ENCODE measurements around the gene OR52J3. TPM values are rescaled to one million over a fixed set of nuclear protein-coding genes. Genes with fewer than 3 reads are reported as not detected.

The OR52J3 gene
- total and polyA plus RNA-seq, 4 donors, result not detected

DNA sequence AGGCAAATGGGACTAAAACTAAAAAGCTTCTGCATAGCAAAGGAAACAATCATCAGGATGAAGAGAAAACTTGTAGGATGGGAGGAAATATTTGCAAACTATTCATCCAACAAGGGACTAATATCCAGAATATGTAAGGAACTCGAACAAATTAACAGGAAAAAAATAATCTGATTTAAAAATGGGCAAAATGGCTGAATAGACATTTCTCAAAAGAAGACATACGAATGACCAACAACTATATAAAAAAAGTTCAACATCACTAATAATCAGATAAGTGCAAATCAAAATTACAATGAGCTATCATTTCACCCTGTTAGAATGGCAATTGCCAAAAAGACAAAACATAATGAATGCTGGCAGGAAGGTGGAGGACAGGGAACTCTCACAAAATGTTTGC lies 35.1 kb downstream of the OR52J3 start:
- H3K4me1 ChIP-seq (ENCODE audit: control insufficient read depth in 1 of 2, insufficient read depth in 2 of 2, low read length in 2 of 2), result no peaks in the 10 kb centered on the region
- intact Hi-C loops (cut with DNase I), result no loop called here
- H3K36me3 ChIP-seq (ENCODE audit: control insufficient read depth in 1 of 2, insufficient read depth in 2 of 2, low read length in 1 of 2), result no peaks in the 10 kb centered on the region
- no peak for ATAC-seq (ENCODE audit: low FRiP score)
- no peak for DNase-seq
- WGBS, 2 donors, result 63 to 67% methylated on average over 2 of the region's 2 CpGs
- no peaks in the 10 kb centered on the region for H3K9me3 ChIP-seq (ENCODE audit: control insufficient read depth, low read length)
- H3K4me3 ChIP-seq (ENCODE audit: low read length in 2 of 2), result no peak overlapping the region
- no peak overlapping the region for H3K27ac ChIP-seq (ENCODE audit: low read depth in 1 of 2, low read length in 2 of 2)
- no peaks in the 10 kb centered on the region for H3K27me3 ChIP-seq (ENCODE audit: control insufficient read depth in 1 of 2, insufficient read depth in 2 of 2, low read length in 1 of 2)

DNA sequence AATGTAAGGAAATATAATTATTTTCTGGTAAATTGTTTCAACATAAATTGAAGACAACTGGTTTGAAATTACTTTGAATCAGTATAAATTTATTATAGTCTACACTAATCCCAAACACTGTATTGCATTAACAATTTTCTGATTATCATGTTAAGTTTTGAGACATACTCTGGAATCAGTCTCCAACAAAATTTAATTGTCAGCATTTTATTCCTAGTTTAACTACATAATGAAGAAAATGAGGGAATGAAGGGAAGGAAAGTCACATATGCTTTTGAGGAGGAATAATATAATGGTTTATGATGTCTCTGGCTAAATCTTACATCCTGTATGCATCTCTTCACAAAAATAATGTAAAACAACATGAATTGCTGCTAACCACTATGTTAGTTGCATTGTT lies 37.3 kb downstream of the OR52J3 start:
- Histone ChIP-seq H3K27ac (ENCODE audit: low read depth in 1 of 2, low read length in 2 of 2) (no peak overlapping the region), H3K9me3 (ENCODE audit: control insufficient read depth, low read length) (no peaks in the 10 kb centered on the region), H3K27me3 (ENCODE audit: control insufficient read depth in 1 of 2, insufficient read depth in 2 of 2, low read length in 1 of 2) (no peaks in the 10 kb centered on the region), H3K4me3 (ENCODE audit: low read length in 2 of 2) (no peak overlapping the region), H3K36me3 (ENCODE audit: control insufficient read depth in 1 of 2, insufficient read depth in 2 of 2, low read length in 1 of 2) (no peaks in the 10 kb centered on the region), H3K4me1 (ENCODE audit: control insufficient read depth in 1 of 2, insufficient read depth in 2 of 2, low read length in 2 of 2) (no peaks in the 10 kb centered on the region)
- intact Hi-C loops (cut with DNase I), result no loop called here
- ATAC-seq (ENCODE audit: low FRiP score) (no peak), DNase-seq (no peak)

DNA sequence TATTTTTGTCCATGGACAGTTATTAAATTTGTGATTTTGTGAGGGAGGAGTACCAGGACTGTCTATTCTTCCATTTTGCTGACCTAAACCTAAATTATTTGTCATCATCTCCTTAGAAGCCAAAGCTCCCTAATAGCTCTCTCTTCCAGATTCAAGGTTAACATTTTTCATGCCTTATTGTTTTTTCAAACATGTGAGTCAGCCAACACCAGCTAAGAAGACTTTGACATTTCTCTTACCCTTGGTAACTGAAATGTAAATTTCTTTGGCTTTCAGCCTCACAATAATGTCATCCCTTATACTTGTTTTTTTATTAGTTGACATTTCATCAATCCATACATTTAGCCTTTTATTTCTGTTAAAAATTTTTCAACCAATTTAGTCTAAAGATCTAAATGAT lies 42.2 kb downstream of the OR52J3 start:
- no peaks in the 10 kb centered on the region for H3K27me3 ChIP-seq (ENCODE audit: control insufficient read depth in 1 of 2, insufficient read depth in 2 of 2, low read length in 1 of 2)
- no peaks in the 10 kb centered on the region for H3K9me3 ChIP-seq (ENCODE audit: control insufficient read depth, low read length)
- DNase-seq (no peak), ATAC-seq (ENCODE audit: low FRiP score) (no peak)
- no peaks in the 10 kb centered on the region for H3K4me1 ChIP-seq (ENCODE audit: control insufficient read depth in 1 of 2, insufficient read depth in 2 of 2, low read length in 2 of 2)
- intact Hi-C loops (cut with DNase I), result no loop called here
- no peak overlapping the region for H3K27ac ChIP-seq (ENCODE audit: low read depth in 1 of 2, low read length in 2 of 2)
- H3K4me3 ChIP-seq (ENCODE audit: low read length in 2 of 2), result no peak overlapping the region
- no peaks in the 10 kb centered on the region for H3K36me3 ChIP-seq (ENCODE audit: control insufficient read depth in 1 of 2, insufficient read depth in 2 of 2, low read length in 1 of 2)

DNA sequence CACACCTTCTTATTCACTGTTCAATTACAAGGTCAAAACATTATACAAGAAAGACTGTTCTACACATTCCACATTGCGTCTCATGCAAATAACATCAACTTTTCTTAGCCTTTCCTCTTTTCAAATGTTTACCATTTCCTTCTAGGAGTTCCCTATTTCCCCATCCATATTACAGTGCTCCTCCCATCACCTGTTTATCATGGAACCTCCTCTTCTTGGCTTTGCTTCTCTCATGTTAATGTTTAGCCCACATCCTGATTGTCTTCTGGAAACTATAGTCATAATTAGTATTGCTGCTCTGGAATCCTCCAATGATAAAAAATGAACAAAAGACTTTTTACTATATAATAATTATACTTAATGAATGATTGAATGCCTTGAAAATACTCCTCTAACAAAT lies 44.3 kb downstream of the OR52J3 start:
- no peaks in the 10 kb centered on the region for H3K36me3 ChIP-seq (ENCODE audit: control insufficient read depth in 1 of 2, insufficient read depth in 2 of 2, low read length in 1 of 2)
- WGBS, 2 donors, result 80 to 96% methylated on average over 1 of the region's 1 CpG
- no peaks in the 10 kb centered on the region for H3K9me3 ChIP-seq (ENCODE audit: control insufficient read depth, low read length)
- no peaks in the 10 kb centered on the region for H3K4me1 ChIP-seq (ENCODE audit: control insufficient read depth in 1 of 2, insufficient read depth in 2 of 2, low read length in 2 of 2)
- no peak overlapping the region for H3K27ac ChIP-seq (ENCODE audit: low read depth in 1 of 2, low read length in 2 of 2)
- intact Hi-C loops (cut with DNase I), result no loop called here
- DNase-seq (no peak), ATAC-seq (ENCODE audit: low FRiP score) (no peak)
- no peaks in the 10 kb centered on the region for H3K27me3 ChIP-seq (ENCODE audit: control insufficient read depth in 1 of 2, insufficient read depth in 2 of 2, low read length in 1 of 2)
- no peak overlapping the region for H3K4me3 ChIP-seq (ENCODE audit: low read length in 2 of 2)

DNA sequence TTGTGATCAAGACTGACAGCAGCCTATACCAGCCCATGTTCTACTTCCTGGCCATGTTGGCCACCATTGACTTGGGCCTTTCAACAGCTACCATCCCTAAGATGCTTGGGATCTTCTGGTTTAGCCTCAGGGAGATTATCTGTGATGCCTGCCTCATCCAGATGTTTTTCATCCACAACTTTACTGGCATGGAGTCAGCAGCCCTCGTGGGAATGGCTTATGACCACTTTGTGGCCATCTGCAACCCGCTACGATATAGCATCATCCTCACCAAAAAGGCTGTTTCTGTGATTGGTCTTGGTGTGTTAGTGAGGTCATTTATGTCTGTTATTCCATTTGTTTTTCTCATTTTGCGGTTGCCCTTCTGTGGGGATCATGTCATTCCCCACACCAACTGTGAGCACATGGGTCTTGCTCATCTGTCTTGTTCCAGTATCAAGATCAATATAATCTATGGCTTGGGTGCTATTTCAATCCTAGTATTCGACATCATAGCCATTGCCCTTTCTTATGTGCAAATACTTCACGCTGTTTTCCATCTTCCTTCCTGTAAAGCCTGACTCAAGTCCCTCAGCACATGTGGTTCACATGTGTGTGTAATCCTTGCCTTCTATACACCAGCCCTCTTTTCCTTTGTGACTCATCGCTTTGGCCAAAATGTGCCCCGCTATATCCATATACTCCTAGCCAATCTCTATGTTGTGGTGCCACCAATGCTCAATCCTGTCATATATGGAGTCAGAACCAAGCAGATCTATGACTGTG lies 46.7 kb downstream of the OR52J3 start:
- no peak for ATAC-seq (ENCODE audit: low FRiP score)
- no peak for DNase-seq
- Histone ChIP-seq H3K27me3 (ENCODE audit: control insufficient read depth in 1 of 2, insufficient read depth in 2 of 2, low read length in 1 of 2) (no peaks in the 10 kb centered on the region), H3K4me3 (ENCODE audit: low read length in 2 of 2) (no peak overlapping the region), H3K36me3 (ENCODE audit: control insufficient read depth in 1 of 2, insufficient read depth in 2 of 2, low read length in 1 of 2) (no peaks in the 10 kb centered on the region), H3K27ac (ENCODE audit: low read depth in 1 of 2, low read length in 2 of 2) (no peak overlapping the region), H3K9me3 (ENCODE audit: control insufficient read depth, low read length) (no peaks in the 10 kb centered on the region), H3K4me1 (ENCODE audit: control insufficient read depth in 1 of 2, insufficient read depth in 2 of 2, low read length in 2 of 2) (no peaks in the 10 kb centered on the region)
- 71 to 81% methylated on average over 8 of the region's 8 CpGs for WGBS, 2 donors
- intact Hi-C loops (cut with DNase I), result no loop called here

DNA sequence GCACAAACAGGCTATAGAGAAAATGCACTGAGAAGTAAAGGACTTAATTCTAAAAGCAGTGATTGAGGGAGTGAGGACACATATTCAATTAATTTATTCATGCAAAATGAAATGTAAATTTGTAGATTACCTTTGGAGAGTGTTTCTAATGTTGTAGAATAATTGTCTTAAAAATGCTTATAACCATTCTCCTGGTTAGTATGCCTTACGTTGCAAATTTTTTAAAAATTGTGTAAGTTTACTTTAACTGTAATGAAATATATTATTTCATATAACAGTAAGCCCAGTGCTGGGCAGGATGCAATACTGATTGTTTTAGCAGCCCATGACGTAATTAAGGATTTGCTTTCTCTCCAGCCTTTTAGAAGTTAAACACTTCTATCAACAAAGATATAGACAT lies 49.7 kb downstream of the OR52J3 start:
- no peaks in the 10 kb centered on the region for H3K9me3 ChIP-seq (ENCODE audit: control insufficient read depth, low read length)
- H3K27me3 ChIP-seq (ENCODE audit: control insufficient read depth in 1 of 2, insufficient read depth in 2 of 2, low read length in 1 of 2), result no peaks in the 10 kb centered on the region
- H3K4me3 ChIP-seq (ENCODE audit: low read length in 2 of 2), result no peak overlapping the region
- intact Hi-C loops (cut with DNase I), result no loop called here
- H3K27ac ChIP-seq (ENCODE audit: low read depth in 1 of 2, low read length in 2 of 2), result no peak overlapping the region
- ATAC-seq (ENCODE audit: low FRiP score) (no peak), DNase-seq (no peak)
- H3K36me3 ChIP-seq (ENCODE audit: control insufficient read depth in 1 of 2, insufficient read depth in 2 of 2, low read length in 1 of 2), result no peaks in the 10 kb centered on the region
- H3K4me1 ChIP-seq (ENCODE audit: control insufficient read depth in 1 of 2, insufficient read depth in 2 of 2, low read length in 2 of 2), result no peaks in the 10 kb centered on the region
- 62 to 68% methylated on average over 2 of the region's 2 CpGs for WGBS, 2 donors

Other genes with a start within 250 kb of the OR52J3 start
- not detected for gene OR52R1, start 242.1 kb upstream of the OR52J3 start, total RNA-seq
- not detected for gene OR52R1, start 242.1 kb upstream of the OR52J3 start, polyA plus RNA-seq
- gene OR51F2, start 225.2 kb upstream of the OR52J3 start, total RNA-seq, result not detected
- under 1 TPM in 1 of 2 donors, not detected in 1; 0.50 TPM for gene OR51F2, start 225.2 kb upstream of the OR52J3 start, polyA plus RNA-seq
- not detected for gene OR51S1, start 197.3 kb upstream of the OR52J3 start, total RNA-seq
- gene OR51S1, start 197.3 kb upstream of the OR52J3 start, polyA plus RNA-seq, result not detected
- gene OR51T1, start 164.6 kb upstream of the OR52J3 start, total RNA-seq, result not detected
- gene OR51T1, start 164.6 kb upstream of the OR52J3 start, polyA plus RNA-seq, result not detected
- not detected for gene OR51A7, start 142.7 kb upstream of the OR52J3 start, total RNA-seq
- not detected for gene OR51A7, start 142.7 kb upstream of the OR52J3 start, polyA plus RNA-seq
- not detected for gene OR51G2, start 127.2 kb upstream of the OR52J3 start, total RNA-seq
- gene OR51G2, start 127.2 kb upstream of the OR52J3 start, polyA plus RNA-seq, result not detected
- gene OR51G1, start 122.2 kb upstream of the OR52J3 start, total RNA-seq, result not detected
- not detected for gene OR51G1, start 122.2 kb upstream of the OR52J3 start, polyA plus RNA-seq
- not detected for gene OR51A4, start 98.9 kb upstream of the OR52J3 start, total RNA-seq
- not detected for gene OR51A4, start 98.9 kb upstream of the OR52J3 start, polyA plus RNA-seq
- gene OR51A2, start 90.8 kb upstream of the OR52J3 start, total RNA-seq, result not detected
- not detected for gene OR51A2, start 90.8 kb upstream of the OR52J3 start, polyA plus RNA-seq
- gene OR51L1, start 51.7 kb upstream of the OR52J3 start, total RNA-seq, result not detected
- gene OR51L1, start 51.7 kb upstream of the OR52J3 start, polyA plus RNA-seq, result not detected
- gene OR52E2, start 13.1 kb downstream of the OR52J3 start, total RNA-seq, result not detected
- gene OR52E2, start 13.1 kb downstream of the OR52J3 start, polyA plus RNA-seq, result not detected
- not detected for gene OR52E1, start 23.0 kb downstream of the OR52J3 start, total RNA-seq
- not detected for gene OR52E1, start 23.0 kb downstream of the OR52J3 start, polyA plus RNA-seq
- gene OR52A5, start 91.8 kb downstream of the OR52J3 start, total RNA-seq, result not detected
- not detected for gene OR52A5, start 91.8 kb downstream of the OR52J3 start, polyA plus RNA-seq
- gene OR52A1, start 108.2 kb downstream of the OR52J3 start, total RNA-seq, result not detected
- not detected for gene OR52A1, start 108.2 kb downstream of the OR52J3 start, polyA plus RNA-seq
- not detected for gene OR51V1, start 154.2 kb downstream of the OR52J3 start, total RNA-seq
- gene OR51V1, start 154.2 kb downstream of the OR52J3 start, polyA plus RNA-seq, result not detected
- 1,000 to 10,000 TPM in 1 of 2 donors, 100 to 1,000 TPM in 1; 649 to 2,087 TPM for gene HBB, start 180.5 kb downstream of the OR52J3 start, total RNA-seq
- gene HBB, start 180.5 kb downstream of the OR52J3 start, polyA plus RNA-seq, result 10 to 100 TPM; 12.6 to 26.3 TPM
- 1 to 10 TPM in 1 of 2 donors, not detected in 1; 8.4 TPM for gene HBD, start 188.0 kb downstream of the OR52J3 start, total RNA-seq
- gene HBD, start 188.0 kb downstream of the OR52J3 start, polyA plus RNA-seq, result not detected
- gene HBG1, start 203.3 kb downstream of the OR52J3 start, total RNA-seq, result not detected
- gene HBG1, start 203.3 kb downstream of the OR52J3 start, polyA plus RNA-seq, result not detected
- under 1 TPM in 1 of 2 donors, not detected in 1; 0.78 TPM for gene HBG2, start 208.3 kb downstream of the OR52J3 start, total RNA-seq
- gene HBG2, start 208.3 kb downstream of the OR52J3 start, polyA plus RNA-seq, result under 1 TPM in 1 of 2 donors, not detected in 1; 0.23 TPM
- not detected for gene HBE1, start 223.4 kb downstream of the OR52J3 start, total RNA-seq
- not detected for gene HBE1, start 223.4 kb downstream of the OR52J3 start, polyA plus RNA-seq

Data from aorta (tissue), 5 donors.